ENCODE data around the gene CSF3. TPM values are rescaled to one million over a fixed set of nuclear protein-coding genes. Genes with fewer than 3 reads are reported as not detected.

CSF3 gene
- total RNA-seq, 1 experiment from 2014 or later = not detected

- no peak overlapping the region for H4K5ac ChIP-seq (ENCODE audit: insufficient read length, low read depth, low read length)
- Mint-ChIP-seq H3K27me3 (ENCODE audit: low read depth) (no peaks in the 10 kb centered on the region), H3K9me3 (no peaks in the 10 kb centered on the region), H3K36me3 (ENCODE audit: insufficient read depth in 1 of 3, low read depth in 3 of 3) (peaks cover 34 to 76% (median 71%) of the 10 kb centered on the region in 3 experiments; a peak in 6 of 7 replicates), H3K27ac (no peak overlapping the region), H3K4me3 (no peak overlapping the region), H3K4me1 (peaks cover 1 to 7% of the 10 kb centered on the region in 2 experiments; a peak in 2 of 4 replicates)
- H2BK5ac ChIP-seq (ENCODE audit: insufficient read length, low read length) = no peak overlapping the region
- no peak overlapping the region for H2AFZ ChIP-seq (ENCODE audit: low read length)
- H3K79me1 ChIP-seq (ENCODE audit: insufficient read depth, low read depth, low read length, poor library complexity, severe bottlenecking) = no peaks in the 10 kb centered on the region
- no peaks in the 10 kb centered on the region for H3K79me2 ChIP-seq (ENCODE audit: insufficient read depth, low read length)
- H2BK15ac ChIP-seq (ENCODE audit: low read depth, low read length) = no peak overlapping the region
- no peak overlapping the region for H2BK20ac ChIP-seq (ENCODE audit: low read depth, low read length, poor library complexity, severe bottlenecking)
- no peak overlapping the region for H3K14ac ChIP-seq (ENCODE audit: insufficient read depth, low read length)
- no peak for DNase-seq
- H3T11ph ChIP-seq (ENCODE audit: low read length) = no peak overlapping the region
- no peak overlapping the region for H2BK120ac ChIP-seq (ENCODE audit: low read depth, low read length, poor library complexity, severe bottlenecking)
- no peak overlapping the region for H3K23ac ChIP-seq (ENCODE audit: insufficient read length, low read depth, low read length)
- H3K27me3 ChIP-seq (ENCODE audit: insufficient read depth, low read length) = no peaks in the 10 kb centered on the region
- H4K20me1 ChIP-seq (ENCODE audit: control insufficient read depth, insufficient read depth, insufficient read length) = no peaks in the 10 kb centered on the region
- no peak overlapping the region for H3K4me2 ChIP-seq (ENCODE audit: insufficient read depth, insufficient read length, low read length)
- no peak overlapping the region for H4K91ac ChIP-seq (ENCODE audit: insufficient read length, low read depth, low read length)
- no peak overlapping the region for H4K8ac ChIP-seq (replicated peaks; ENCODE audit: insufficient read length, low read depth, low read length)
- no peak overlapping the region for H3K4ac ChIP-seq (ENCODE audit: low read depth, low read length)
- no peak overlapping the region for H3K27ac ChIP-seq (ENCODE audit: insufficient read length, low read depth, low read length)
- TF ChIP-seq CTCF (conservative IDR thresholded peaks at IDR 0.05) = no peak
- H3K9ac ChIP-seq (ENCODE audit: extremely low read depth, insufficient read length, low read length) = no peak overlapping the region
- no CpG with 5 or more reads among the region's 8 CpGs for WGBS (ENCODE audit: extremely low coverage, insufficient read length, low lambda C conversion rate)
- no peaks in the 10 kb centered on the region for H3K23me2 ChIP-seq (ENCODE audit: insufficient read length, low read depth, low read length, poor library complexity, severe bottlenecking)
- no peak overlapping the region for H2BK12ac ChIP-seq (ENCODE audit: insufficient read length, low read depth, low read length)
- no peak overlapping the region for H3K56ac ChIP-seq (ENCODE audit: insufficient read length, low read depth, low read length)
- no peak overlapping the region for H2AK5ac ChIP-seq (ENCODE audit: insufficient read length, low read length)
- H3K18ac ChIP-seq (ENCODE audit: insufficient read length, low read depth, low read length) = no peak overlapping the region
- no peaks in the 10 kb centered on the region for H3K4me1 ChIP-seq (ENCODE audit: insufficient read depth, low read length)
- no peaks in the 10 kb centered on the region for H3K9me3 ChIP-seq (ENCODE audit: control insufficient read depth, low read depth, low read length)
Measured at GRCh38 chr17:40024901-40025300, 9.7 kb downstream of the CSF3 start.

All from H9 (cell line).